ENCODE results near the gene SSR2. TPM values are rescaled to one million over a fixed set of nuclear protein-coding genes. Genes with fewer than 3 reads are reported as not detected.

The SSR2 gene
- total and polyA plus RNA-seq, 2 experiments from 2014 or later: 136 to 291 TPM

DNA sequence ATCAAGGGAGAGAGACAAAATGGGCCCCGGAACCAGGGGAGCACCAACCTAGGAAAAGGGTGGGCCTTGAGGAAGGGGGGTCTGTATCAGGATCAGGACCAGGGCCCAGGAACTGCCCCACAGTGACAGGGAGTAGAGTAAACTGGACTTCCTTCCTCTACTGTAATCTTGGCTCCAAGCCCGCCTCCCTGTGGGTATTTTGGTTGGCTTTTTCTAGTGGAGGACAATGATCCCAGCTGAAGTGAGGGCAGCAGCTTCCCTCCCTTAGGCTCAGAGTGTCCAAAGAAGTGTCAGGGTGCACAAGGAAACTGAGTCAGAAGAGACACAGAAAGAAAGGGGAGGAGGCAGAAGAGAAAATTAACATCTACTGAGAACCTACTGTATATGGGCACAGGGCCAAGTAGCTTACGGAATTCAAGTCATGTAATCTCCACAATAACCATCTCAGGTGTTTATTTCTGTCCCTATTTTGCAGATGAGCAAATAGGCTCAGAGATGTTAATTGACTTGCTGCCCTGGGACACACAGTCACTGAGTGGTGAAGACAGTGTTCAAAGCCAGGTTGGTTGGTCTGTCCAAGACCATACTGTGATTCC is 28.0 kb upstream of the SSR2 start:
- Histone ChIP-seq H3F3A (replicated peaks; ENCODE audit: low read depth) (peaks cover 4% of the 10 kb centered on the region; the same call in 1 of the 2 replicates), H3K79me2 (replicated peaks; ENCODE audit: insufficient read depth) (peaks cover 19% of the 10 kb centered on the region), H3K27me3 (ENCODE audit: insufficient read depth) (no peaks in the 10 kb centered on the region), H3K36me3 (ENCODE audit: insufficient read depth) (no peaks in the 10 kb centered on the region), H3K4me1 (ENCODE audit: insufficient read depth) (0 out of 2 replicates have a peak, but pooled peaks cover 5% of the 10 kb centered on the region), H2AFZ (no peak overlapping the region), H3K4me2 (no peak overlapping the region), H3K4me3 (no peak overlapping the region), H4K20me1 (replicated peaks; ENCODE audit: insufficient read depth) (peaks cover 4% of the 10 kb centered on the region), H3K27ac (ENCODE audit: low read depth) (no peak overlapping the region), H3K9me2 (ENCODE audit: insufficient read depth) (no peaks in the 10 kb centered on the region)
- peaks cover 11% of the 10 kb centered on the region for H3K4me1 Mint-ChIP-seq
- H3K36me3 Mint-ChIP-seq (ENCODE audit: low read depth): peaks cover 50% of the 10 kb centered on the region
- no peak overlapping the region for H3K27ac Mint-ChIP-seq
- TF ChIP-seq JUNB (IDR thresholded peaks at IDR 0.05; ENCODE audit: unreplicated experiment): no peak
- ATAC-seq: no peak
- DNase-seq (ENCODE audit: low spot score): no peak
- H3K4me3 Mint-ChIP-seq: no peak overlapping the region
- H3K9me3 Mint-ChIP-seq: no peaks in the 10 kb centered on the region; the same call in 2 of the 3 replicates
- peaks cover 13% of the 10 kb centered on the region for H3K27me3 Mint-ChIP-seq (ENCODE audit: insufficient read depth, low read depth, poor library complexity)

GRCh38 chr1:156045076-156045475 is 24.3 kb upstream of the SSR2 start:
- Histone ChIP-seq H3K4me1 (ENCODE audit: insufficient read depth) (no peaks in the 10 kb centered on the region), H3K27me3 (ENCODE audit: insufficient read depth) (no peaks in the 10 kb centered on the region), H2AFZ (no peak overlapping the region), H3K36me3 (ENCODE audit: insufficient read depth) (no peaks in the 10 kb centered on the region; the same call in 1 of the 2 replicates), H3K27ac (ENCODE audit: low read depth) (0 out of 2 replicates have a peak overlapping the region, but pooled peaks have one; percentile 3), H3F3A (replicated peaks; ENCODE audit: low read depth) (peaks cover 4% of the 10 kb centered on the region; the same call in 1 of the 2 replicates), H3K79me2 (replicated peaks; ENCODE audit: insufficient read depth) (no peaks in the 10 kb centered on the region), H3K9me2 (ENCODE audit: insufficient read depth) (no peaks in the 10 kb centered on the region), H3K4me2 (no peak overlapping the region), H4K20me1 (replicated peaks; ENCODE audit: insufficient read depth) (no peaks in the 10 kb centered on the region; the same call in 1 of the 2 replicates), H3K4me3 (no peak overlapping the region)
- H3K36me3 Mint-ChIP-seq (ENCODE audit: low read depth): peaks cover 58% of the 10 kb centered on the region
- peaks cover 4% of the 10 kb centered on the region for H3K27me3 Mint-ChIP-seq (ENCODE audit: insufficient read depth, low read depth, poor library complexity)
- no peak for DNase-seq (ENCODE audit: low spot score)
- H3K27ac Mint-ChIP-seq: no peak overlapping the region
- H3K4me1 Mint-ChIP-seq: no peaks in the 10 kb centered on the region
- H3K9me3 Mint-ChIP-seq: no peaks in the 10 kb centered on the region
- H3K4me3 Mint-ChIP-seq: no peak overlapping the region; the same call in 2 of the 3 replicates
- ATAC-seq: no peak
- TF ChIP-seq EZH2 (IDR thresholded peaks at IDR 0.05; ENCODE audit: low read depth, unreplicated experiment) (no peak), REST (IDR thresholded peaks at IDR 0.05; ENCODE audit: unreplicated experiment) (no peak), ZNF114 (CRISPR knock-in tag; IDR thresholded peaks at IDR 0.05) (no peak), NANOG (IDR thresholded peaks at IDR 0.05; ENCODE audit: borderline replicate concordance) (no peak), ZNF331 (CRISPR knock-in tag; IDR thresholded peaks at IDR 0.05; ENCODE audit: low read depth) (no peak), ZNF462 (CRISPR knock-in tag; IDR thresholded peaks at IDR 0.05) (no peak)
- TF ChIP-seq, protein P1, sequence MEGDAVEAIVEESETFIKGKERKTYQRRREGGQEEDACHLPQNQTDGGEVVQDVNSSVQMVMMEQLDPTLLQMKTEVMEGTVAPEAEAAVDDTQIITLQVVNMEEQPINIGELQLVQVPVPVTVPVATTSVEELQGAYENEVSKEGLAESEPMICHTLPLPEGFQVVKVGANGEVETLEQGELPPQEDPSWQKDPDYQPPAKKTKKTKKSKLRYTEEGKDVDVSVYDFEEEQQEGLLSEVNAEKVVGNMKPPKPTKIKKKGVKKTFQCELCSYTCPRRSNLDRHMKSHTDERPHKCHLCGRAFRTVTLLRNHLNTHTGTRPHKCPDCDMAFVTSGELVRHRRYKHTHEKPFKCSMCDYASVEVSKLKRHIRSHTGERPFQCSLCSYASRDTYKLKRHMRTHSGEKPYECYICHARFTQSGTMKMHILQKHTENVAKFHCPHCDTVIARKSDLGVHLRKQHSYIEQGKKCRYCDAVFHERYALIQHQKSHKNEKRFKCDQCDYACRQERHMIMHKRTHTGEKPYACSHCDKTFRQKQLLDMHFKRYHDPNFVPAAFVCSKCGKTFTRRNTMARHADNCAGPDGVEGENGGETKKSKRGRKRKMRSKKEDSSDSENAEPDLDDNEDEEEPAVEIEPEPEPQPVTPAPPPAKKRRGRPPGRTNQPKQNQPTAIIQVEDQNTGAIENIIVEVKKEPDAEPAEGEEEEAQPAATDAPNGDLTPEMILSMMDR (conservative IDR thresholded peaks at IDR 0.05; ENCODE audit: low read depth in 2 of 2): no peak
